ENCODE results near the gene OR8B2. TPM values are rescaled to one million over a fixed set of nuclear protein-coding genes. Genes with fewer than 3 reads are reported as not detected.

OR8B2 gene, protein sequence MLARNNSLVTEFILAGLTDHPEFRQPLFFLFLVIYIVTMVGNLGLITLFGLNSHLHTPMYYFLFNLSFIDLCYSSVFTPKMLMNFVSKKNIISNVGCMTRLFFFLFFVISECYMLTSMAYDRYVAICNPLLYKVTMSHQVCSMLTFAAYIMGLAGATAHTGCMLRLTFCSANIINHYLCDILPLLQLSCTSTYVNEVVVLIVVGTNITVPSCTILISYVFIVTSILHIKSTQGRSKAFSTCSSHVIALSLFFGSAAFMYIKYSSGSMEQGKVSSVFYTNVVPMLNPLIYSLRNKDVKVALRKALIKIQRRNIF
- not detected in 2 replicates for total RNA-seq

GRCh38 chr11:124384399-124384798, at the start of gene OR8B2:
TSS of gene OR8B2 (minus strand) at chr11:124384499. CDS start at chr11:124383343, 1,156 bp downstream.

GRCh38 chr11:124424384-124424921, 40.2 kb upstream of the OR8B2 start, which contains the start of gene OR8B4:
TSS of gene OR8B4 (minus strand) at chr11:124424871. CDS start at chr11:124424871, 0 bp downstream.

GRCh38 chr11:124398924-124399323, 14.6 kb upstream of the OR8B2 start, which contains the start of gene OR8B3:
TSS of gene OR8B3 (minus strand) at chr11:124399024. CDS start at chr11:124397351, 1,673 bp downstream.

Other genes starting within 250 kb of the OR8B2 start
- not detected in 2 replicates for gene OR10D3, start 201.2 kb downstream of the OR8B2 start, total RNA-seq
- gene OR8G1, start 143.4 kb downstream of the OR8B2 start, total RNA-seq = not detected in 2 replicates
- gene OR8G5, start 128.1 kb downstream of the OR8B2 start, total RNA-seq = not detected in 2 replicates
- not detected in 2 replicates for gene OR8D1, start 70.5 kb downstream of the OR8B2 start, total RNA-seq
- gene OR8D2, start 64.3 kb downstream of the OR8B2 start, total RNA-seq = not detected in 2 replicates
- gene OR8B3, start 14.5 kb upstream of the OR8B2 start, total RNA-seq = not detected in 2 replicates
- not detected in 2 replicates for gene OR8B4, start 40.4 kb upstream of the OR8B2 start, total RNA-seq
- gene OR8B8, start 61.2 kb upstream of the OR8B2 start, total RNA-seq = not detected in 2 replicates
- gene OR8B12, start 159.2 kb upstream of the OR8B2 start, total RNA-seq = not detected in 2 replicates
- not detected in 2 replicates for gene OR8A1, start 185.5 kb upstream of the OR8B2 start, total RNA-seq
- not detected in 2 replicates for gene PANX3, start 226.9 kb upstream of the OR8B2 start, total RNA-seq
- gene TBRG1, start 238.4 kb upstream of the OR8B2 start, total RNA-seq = 17.5 and 20.5 TPM in 2 replicates

All from airway epithelial cell (primary cell).